ENCODE measurements around the gene MR1. TPM values are rescaled to one million over a fixed set of nuclear protein-coding genes. Genes with fewer than 3 reads are reported as not detected.

Gene MR1
- total RNA-seq, 1 donor from 2014 or later: 1.5 TPM

- peak in 1 of 2 donors; percentile 35 for DNase-seq (ENCODE audit: low read depth in 2 of 2)
Observed at GRCh38 chr1:181106479-181106878, 72.7 kb downstream of the MR1 start.

GRCh38 chr1:181107711-181108110 lies 73.9 kb downstream of the MR1 start:
- DNase-seq (ENCODE audit: low read depth in 2 of 2): no peak

GRCh38 chr1:181108304-181108867 lies 74.6 kb downstream of the MR1 start:
- no peak for DNase-seq (ENCODE audit: low read depth in 2 of 2)

GRCh38 chr1:181110013-181110412 lies 76.2 kb downstream of the MR1 start:
- DNase-seq (ENCODE audit: low read depth in 2 of 2): no peak

Other genes with a start within 250 kb of the MR1 start
- 4.0 TPM in 2 replicates for gene KIAA1614, start 121.1 kb upstream of the MR1 start, total RNA-seq
- gene STX6, start 11.1 kb upstream of the MR1 start, total RNA-seq: 35.7 and 38.9 TPM in 2 replicates
- 18.5 and 19.3 TPM in 2 replicates for gene IER5, start 54.7 kb downstream of the MR1 start, total RNA-seq

All from dermis microvascular lymphatic vessel endothelial cell (primary cell).